Panc1 (cell line): ENCODE results near the gene GALNT18. TPM values are rescaled to one million over a fixed set of nuclear protein-coding genes. Genes with fewer than 3 reads are reported as not detected.

Experiments
- ATAC-seq: fragments of 200-7000 bp; cut with Tn5 transposase; 2 replicates; pipeline ENCODE4 v1.9.1; 2020; ENCODE audit warnings: mild to moderate bottlenecking, moderate library complexity
- BruUV-seq: library from RNA; stranded (reverse); fragments of 400-500 nt; replicated peaks from 2 replicates; lab custom pipeline; 2021; lab: Mats Ljungman, UMichigan
- CTCF ChIA-PET: fragments of 300-600 bp; sonication (Branson Sonifier 250); formaldehyde crosslinking; loops from one replicate; lab custom pipeline; 2022; ENCODE audit warnings: antibody characterized with exemption; lab: Charles Lee
- POLR2A ChIA-PET: fragments of 300-600 bp; sonication (Branson Sonifier 250); formaldehyde crosslinking; loops from one replicate; lab custom pipeline; 2022; ENCODE audit warnings: antibody characterized with exemption; lab: Charles Lee
- DNase-seq: peaks from one replicate; pipeline ENCODE4 v3.0.0-alpha.2; 2010; ENCODE audit warnings: low read depth, low spot score
- H3K27ac ChIP-seq: 2 replicates; pipeline ENCODE4 v1.5.1; 2011; ENCODE audit warnings: mild to moderate bottlenecking, low read length, inconsistent platforms
- H3K27me3 ChIP-seq: fragments of 200-500 bp; sonication (Bioruptor generic); 2 replicates; pipeline ENCODE4 v1.6.0; 2014; ENCODE audit warnings: low read length, inconsistent platforms; ENCODE audit not compliant: control insufficient read depth, insufficient read depth
- H3K36me3 ChIP-seq: fragments of 200-500 bp; sonication (Bioruptor generic); 2 replicates; pipeline ENCODE4 v1.5.1; 2014; ENCODE audit warnings: inconsistent platforms, mild to moderate bottlenecking, low read length, moderate library complexity; ENCODE audit not compliant: control insufficient read depth, insufficient read depth
- H3K4me1 ChIP-seq: 2 replicates; pipeline ENCODE4 v1.5.1; 2011; ENCODE audit warnings: inconsistent platforms, mild to moderate bottlenecking, low read length, moderate library complexity; ENCODE audit not compliant: control insufficient read depth, insufficient read depth
- H3K4me3 ChIP-seq, 2 experiments: 2 replicates each; pipeline ENCODE4 v1.5.1; 2011 to 2012; ENCODE audit warnings: low read depth in 2 of 2, low read length in 2 of 2, mild to moderate bottlenecking in 2 of 2, inconsistent platforms in 1 of 2, moderate library complexity in 1 of 2
- H3K9me3 ChIP-seq: fragments of 200-500 bp; sonication (Bioruptor generic); 2 replicates; pipeline ENCODE4 v1.5.1; 2014; ENCODE audit warnings: low read depth, mild to moderate bottlenecking, inconsistent platforms, low read length, moderate library complexity; ENCODE audit not compliant: control insufficient read depth, insufficient read depth
- POLR2AphosphoS5 ChIP-seq: IDR thresholded peaks from 2 replicates; pipeline ENCODE4 v1.6.1; 2012; ENCODE audit warnings: mild to moderate bottlenecking, low read depth, low read length, moderate library complexity
- SIN3A ChIP-seq: IDR thresholded peaks from 2 replicates; pipeline ENCODE4 v1.6.1; 2012; ENCODE audit warnings: low read depth, mild to moderate bottlenecking, low read length, moderate library complexity, borderline replicate concordance; ENCODE audit not compliant: insufficient read depth
- in situ Hi-C: cut with HindIII; loops from 2 replicates; pipeline ENCODE4 v1.10.0; 2016; ENCODE audit warnings: low sequenced_read_pairs, low pct_unique_long_range_greater_than_20kb
- intact Hi-C: fragments of 100-400 bp; cut with micrococcal nuclease; formaldehyde crosslinking; loops from one replicate; pipeline ENCODE4 v1.10.0; 2022; ENCODE audit not compliant: unreplicated experiment
- total RNA-seq: library from RNA; stranded (reverse); gene quantifications from one replicate; pipeline ENCODE4 v1.2.1, GENCODE V29; 2021; ENCODE audit not compliant: unreplicated experiment
- TF ChIP-seq, protein P1 (sequence below): fragments of 450-650 bp; IDR thresholded peaks from 2 replicates; pipeline ENCODE4 v1.5.1; 2017; ENCODE audit warnings: mild to moderate bottlenecking
- TF ChIP-seq, protein P2 (sequence below), 2 experiments: IDR thresholded peaks; 2 replicates each; pipeline ENCODE4 v1.6.1; 2011 to 2012; ENCODE audit warnings: low read depth in 2 of 2, control low read depth in 1 of 2, low read length in 1 of 2, mild to moderate bottlenecking in 1 of 2, moderate library complexity in 1 of 2; ENCODE audit not compliant: insufficient read depth in 1 of 2

GALNT18 gene
- total RNA-seq, 1 experiment from 2014 or later, result 8.6 TPM

DNA sequence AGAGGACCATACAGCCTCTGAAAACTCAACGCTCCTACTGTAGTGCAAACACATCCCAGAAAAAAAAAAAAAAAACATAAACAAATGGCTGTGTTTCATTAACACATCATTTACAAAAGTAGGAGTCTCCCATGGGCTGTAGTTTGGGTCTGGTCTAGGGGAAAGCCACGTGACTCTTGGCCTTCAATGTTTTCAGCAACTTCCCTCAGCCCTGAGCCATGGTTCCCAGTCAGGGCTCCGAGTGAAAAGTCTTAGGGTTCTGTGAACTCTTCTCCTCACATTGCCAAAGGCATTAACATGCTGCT is 327.3 kb downstream of the GALNT18 start:
- DNase-seq (no peak), ATAC-seq (no peak)
- Histone ChIP-seq H3K27ac (no peak overlapping the region), H3K4me3 (no peak overlapping the region), H3K27me3 (no peaks in the 10 kb centered on the region), H3K4me1 (no peaks in the 10 kb centered on the region; the same call in 1 of the 2 replicates), H3K36me3 (no peaks in the 10 kb centered on the region), H3K9me3 (no peaks in the 10 kb centered on the region)
- no TSS peak for BruUV-seq
- CTCF ChIA-PET, result no interaction called here
- TF ChIP-seq SIN3A, result no peak
- TF ChIP-seq POLR2AphosphoS5, result no peak
- TF ChIP-seq, protein P1, sequence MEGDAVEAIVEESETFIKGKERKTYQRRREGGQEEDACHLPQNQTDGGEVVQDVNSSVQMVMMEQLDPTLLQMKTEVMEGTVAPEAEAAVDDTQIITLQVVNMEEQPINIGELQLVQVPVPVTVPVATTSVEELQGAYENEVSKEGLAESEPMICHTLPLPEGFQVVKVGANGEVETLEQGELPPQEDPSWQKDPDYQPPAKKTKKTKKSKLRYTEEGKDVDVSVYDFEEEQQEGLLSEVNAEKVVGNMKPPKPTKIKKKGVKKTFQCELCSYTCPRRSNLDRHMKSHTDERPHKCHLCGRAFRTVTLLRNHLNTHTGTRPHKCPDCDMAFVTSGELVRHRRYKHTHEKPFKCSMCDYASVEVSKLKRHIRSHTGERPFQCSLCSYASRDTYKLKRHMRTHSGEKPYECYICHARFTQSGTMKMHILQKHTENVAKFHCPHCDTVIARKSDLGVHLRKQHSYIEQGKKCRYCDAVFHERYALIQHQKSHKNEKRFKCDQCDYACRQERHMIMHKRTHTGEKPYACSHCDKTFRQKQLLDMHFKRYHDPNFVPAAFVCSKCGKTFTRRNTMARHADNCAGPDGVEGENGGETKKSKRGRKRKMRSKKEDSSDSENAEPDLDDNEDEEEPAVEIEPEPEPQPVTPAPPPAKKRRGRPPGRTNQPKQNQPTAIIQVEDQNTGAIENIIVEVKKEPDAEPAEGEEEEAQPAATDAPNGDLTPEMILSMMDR, result no peak
- in situ Hi-C loops, result no loop called here
- POLR2A ChIA-PET, result no interaction called here
- intact Hi-C loops, result no loop called here

GRCh38 chr11:11293798-11294550 is 327.8 kb downstream of the GALNT18 start:
- ATAC-seq, result no peak
- in situ Hi-C loops (no loop called here), intact Hi-C loops (no loop called here)
- ChIA-PET POLR2A (no interaction called here), CTCF (no interaction called here)
- no peak for DNase-seq
- BruUV-seq, result no TSS peak
- TF ChIP-seq, protein P1, result no peak
- TF ChIP-seq SIN3A, result no peak
- TF ChIP-seq, protein P2, sequence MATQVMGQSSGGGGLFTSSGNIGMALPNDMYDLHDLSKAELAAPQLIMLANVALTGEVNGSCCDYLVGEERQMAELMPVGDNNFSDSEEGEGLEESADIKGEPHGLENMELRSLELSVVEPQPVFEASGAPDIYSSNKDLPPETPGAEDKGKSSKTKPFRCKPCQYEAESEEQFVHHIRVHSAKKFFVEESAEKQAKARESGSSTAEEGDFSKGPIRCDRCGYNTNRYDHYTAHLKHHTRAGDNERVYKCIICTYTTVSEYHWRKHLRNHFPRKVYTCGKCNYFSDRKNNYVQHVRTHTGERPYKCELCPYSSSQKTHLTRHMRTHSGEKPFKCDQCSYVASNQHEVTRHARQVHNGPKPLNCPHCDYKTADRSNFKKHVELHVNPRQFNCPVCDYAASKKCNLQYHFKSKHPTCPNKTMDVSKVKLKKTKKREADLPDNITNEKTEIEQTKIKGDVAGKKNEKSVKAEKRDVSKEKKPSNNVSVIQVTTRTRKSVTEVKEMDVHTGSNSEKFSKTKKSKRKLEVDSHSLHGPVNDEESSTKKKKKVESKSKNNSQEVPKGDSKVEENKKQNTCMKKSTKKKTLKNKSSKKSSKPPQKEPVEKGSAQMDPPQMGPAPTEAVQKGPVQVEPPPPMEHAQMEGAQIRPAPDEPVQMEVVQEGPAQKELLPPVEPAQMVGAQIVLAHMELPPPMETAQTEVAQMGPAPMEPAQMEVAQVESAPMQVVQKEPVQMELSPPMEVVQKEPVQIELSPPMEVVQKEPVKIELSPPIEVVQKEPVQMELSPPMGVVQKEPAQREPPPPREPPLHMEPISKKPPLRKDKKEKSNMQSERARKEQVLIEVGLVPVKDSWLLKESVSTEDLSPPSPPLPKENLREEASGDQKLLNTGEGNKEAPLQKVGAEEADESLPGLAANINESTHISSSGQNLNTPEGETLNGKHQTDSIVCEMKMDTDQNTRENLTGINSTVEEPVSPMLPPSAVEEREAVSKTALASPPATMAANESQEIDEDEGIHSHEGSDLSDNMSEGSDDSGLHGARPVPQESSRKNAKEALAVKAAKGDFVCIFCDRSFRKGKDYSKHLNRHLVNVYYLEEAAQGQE (IDR thresholded peaks at IDR 0.05; ENCODE audit: insufficient read depth in 1 of 2, low read depth in 2 of 2, low read length in 1 of 2), result no peak
- Histone ChIP-seq H3K4me3 (no peak overlapping the region), H3K9me3 (no peaks in the 10 kb centered on the region), H3K27me3 (no peaks in the 10 kb centered on the region), H3K27ac (no peak overlapping the region), H3K36me3 (no peaks in the 10 kb centered on the region), H3K4me1 (no peaks in the 10 kb centered on the region; the same call in 1 of the 2 replicates)
